ENCODE results near the gene GRPEL1. TPM values are rescaled to one million over a fixed set of nuclear protein-coding genes. Genes with fewer than 3 reads are reported as not detected.
"Not testable (repeated sequence)": the region's sequence is repeated elsewhere in the genome, so short reads cannot be mapped to it uniquely, and the experiment has no call there.

Gene GRPEL1
- total RNA-seq, 1 donor from 2014 or later = 106 TPM

GRCh38 chr4:7083597-7084563 is 16.0 kb upstream of the GRPEL1 start:
- no peak overlapping the region for H3K27ac Mint-ChIP-seq
- H3K9me3 Mint-ChIP-seq = no peaks in the 10 kb centered on the region
- peaks cover 4% of the 10 kb centered on the region for H3K4me1 Mint-ChIP-seq (ENCODE audit: low read depth)
- no peaks in the 10 kb centered on the region for H3K36me3 Mint-ChIP-seq (ENCODE audit: low read depth)
- intact Hi-C loops (cut with micrococcal nuclease) = no loop called here
- no peak for DNase-seq (ENCODE audit: low spot score)
- peaks cover 52% of the 10 kb centered on the region for H3K27me3 Mint-ChIP-seq (ENCODE audit: insufficient read depth)
- peak overlapping the region; percentile 68 for H3K4me3 Mint-ChIP-seq

GRCh38 chr4:7079909-7080308 is 12.0 kb upstream of the GRPEL1 start:
- DNase-seq (ENCODE audit: low spot score); H3K4me3 Mint-ChIP-seq; H3K36me3 Mint-ChIP-seq (ENCODE audit: low read depth); H3K9me3 Mint-ChIP-seq; H3K4me1 Mint-ChIP-seq (ENCODE audit: low read depth); H3K27ac Mint-ChIP-seq: not testable (repeated sequence)
- intact Hi-C loops (cut with micrococcal nuclease) = loop anchor here (10.0 kb wide), 1 partner anchor 505 kb away; the partner anchor contains the start of gene MAN2B2
- H3K27me3 Mint-ChIP-seq (ENCODE audit: insufficient read depth) = peaks cover 40% of the 10 kb centered on the region

DNA sequence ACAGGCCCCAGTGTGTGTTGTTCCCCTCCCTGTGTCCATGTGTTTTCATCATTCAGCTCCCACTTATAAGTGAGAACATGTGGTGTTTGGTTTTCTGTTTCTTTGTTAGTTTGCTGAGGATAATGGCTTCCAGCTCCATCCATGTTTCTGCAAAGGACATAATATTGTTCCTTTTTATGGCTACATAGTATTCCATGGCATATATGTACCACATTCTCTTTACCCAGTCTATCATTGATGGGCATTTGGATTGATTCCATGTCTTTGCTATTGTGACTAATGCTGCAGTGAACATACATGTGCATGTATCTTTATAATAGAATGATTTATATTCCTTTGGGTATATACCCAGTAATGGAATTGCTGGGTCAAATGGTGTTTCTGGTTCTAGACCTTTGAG is 11.6 kb upstream of the GRPEL1 start:
- H3K36me3 Mint-ChIP-seq (ENCODE audit: low read depth); DNase-seq (ENCODE audit: low spot score); H3K9me3 Mint-ChIP-seq; H3K27ac Mint-ChIP-seq; H3K4me3 Mint-ChIP-seq; H3K4me1 Mint-ChIP-seq (ENCODE audit: low read depth): not testable (repeated sequence)
- H3K27me3 Mint-ChIP-seq (ENCODE audit: insufficient read depth) = peaks cover 35% of the 10 kb centered on the region
- intact Hi-C loops (cut with micrococcal nuclease) = loop anchor here (10.0 kb wide), 1 partner anchor 505 kb away; the partner anchor contains the start of gene MAN2B2

GRCh38 chr4:7078025-7078424 is 10.2 kb upstream of the GRPEL1 start:
- DNase-seq (ENCODE audit: low spot score) = no peak
- Mint-ChIP-seq H3K4me3 (no peak overlapping the region), H3K27ac (no peak overlapping the region), H3K9me3 (no peaks in the 10 kb centered on the region), H3K36me3 (ENCODE audit: low read depth) (no peaks in the 10 kb centered on the region), H3K27me3 (ENCODE audit: insufficient read depth) (peaks cover 28% of the 10 kb centered on the region), H3K4me1 (ENCODE audit: low read depth) (no peaks in the 10 kb centered on the region)
- intact Hi-C loops (cut with micrococcal nuclease) = loop anchor here (10.0 kb wide), 1 partner anchor 503 kb away; the partner anchor contains the start of gene MAN2B2

DNA sequence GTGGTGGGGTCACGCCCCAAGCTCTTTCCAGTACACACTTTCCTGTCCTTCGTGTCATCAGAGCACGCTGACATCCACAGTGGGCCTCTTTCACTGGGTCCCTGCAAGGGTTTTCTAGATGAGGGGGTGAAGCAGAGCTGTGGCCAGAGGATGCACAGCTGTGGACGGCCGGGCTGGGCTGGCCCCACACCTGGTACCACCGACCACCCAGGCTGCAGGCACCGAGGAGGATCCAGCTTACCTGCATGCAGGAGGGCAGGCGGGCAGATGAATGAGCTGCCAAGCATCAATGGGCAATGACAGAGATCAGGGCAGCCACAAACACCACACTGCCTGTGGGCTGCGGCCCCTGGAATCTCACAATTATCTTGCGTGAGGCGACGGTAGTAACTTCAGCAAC is 9.5 kb upstream of the GRPEL1 start:
- Mint-ChIP-seq H3K36me3 (ENCODE audit: low read depth) (no peaks in the 10 kb centered on the region), H3K4me1 (ENCODE audit: low read depth) (no peaks in the 10 kb centered on the region), H3K9me3 (no peaks in the 10 kb centered on the region), H3K27me3 (ENCODE audit: insufficient read depth) (peaks cover 27% of the 10 kb centered on the region), H3K4me3 (no peak overlapping the region), H3K27ac (no peak overlapping the region)
- intact Hi-C loops (cut with micrococcal nuclease) = loop anchor here (10.0 kb wide), 1 partner anchor 503 kb away; the partner anchor contains the start of gene MAN2B2
- no peak for DNase-seq (ENCODE audit: low spot score)

DNA sequence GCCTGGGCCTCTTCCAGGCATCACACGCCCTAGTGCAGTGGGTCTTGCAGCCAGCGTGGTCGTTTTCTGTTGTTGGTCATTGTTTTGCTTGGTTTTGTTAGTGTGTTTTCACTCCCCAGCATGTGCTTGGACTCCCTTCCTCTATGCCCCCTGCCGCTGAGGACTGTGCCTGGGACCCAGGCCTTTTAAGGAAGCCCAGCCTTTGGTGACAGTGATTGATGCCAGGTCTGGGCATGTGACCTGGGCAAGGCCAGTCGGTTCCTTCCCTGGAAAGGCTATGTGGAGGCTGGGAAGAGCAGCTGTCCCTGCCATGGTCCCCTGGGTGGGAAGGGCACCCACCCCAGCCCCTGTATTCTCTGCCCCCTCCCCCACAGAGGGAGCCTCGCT is 8.8 kb upstream of the GRPEL1 start:
- Mint-ChIP-seq H3K27me3 (ENCODE audit: insufficient read depth) (peaks cover 30% of the 10 kb centered on the region), H3K36me3 (ENCODE audit: low read depth) (no peaks in the 10 kb centered on the region), H3K27ac (no peak overlapping the region), H3K9me3 (no peaks in the 10 kb centered on the region), H3K4me3 (no peak overlapping the region), H3K4me1 (ENCODE audit: low read depth) (no peaks in the 10 kb centered on the region)
- intact Hi-C loops (cut with micrococcal nuclease) = loop anchor here (10.0 kb wide), 1 partner anchor 502 kb away; the partner anchor contains the start of gene MAN2B2
- DNase-seq (ENCODE audit: low spot score) = no peak

DNA sequence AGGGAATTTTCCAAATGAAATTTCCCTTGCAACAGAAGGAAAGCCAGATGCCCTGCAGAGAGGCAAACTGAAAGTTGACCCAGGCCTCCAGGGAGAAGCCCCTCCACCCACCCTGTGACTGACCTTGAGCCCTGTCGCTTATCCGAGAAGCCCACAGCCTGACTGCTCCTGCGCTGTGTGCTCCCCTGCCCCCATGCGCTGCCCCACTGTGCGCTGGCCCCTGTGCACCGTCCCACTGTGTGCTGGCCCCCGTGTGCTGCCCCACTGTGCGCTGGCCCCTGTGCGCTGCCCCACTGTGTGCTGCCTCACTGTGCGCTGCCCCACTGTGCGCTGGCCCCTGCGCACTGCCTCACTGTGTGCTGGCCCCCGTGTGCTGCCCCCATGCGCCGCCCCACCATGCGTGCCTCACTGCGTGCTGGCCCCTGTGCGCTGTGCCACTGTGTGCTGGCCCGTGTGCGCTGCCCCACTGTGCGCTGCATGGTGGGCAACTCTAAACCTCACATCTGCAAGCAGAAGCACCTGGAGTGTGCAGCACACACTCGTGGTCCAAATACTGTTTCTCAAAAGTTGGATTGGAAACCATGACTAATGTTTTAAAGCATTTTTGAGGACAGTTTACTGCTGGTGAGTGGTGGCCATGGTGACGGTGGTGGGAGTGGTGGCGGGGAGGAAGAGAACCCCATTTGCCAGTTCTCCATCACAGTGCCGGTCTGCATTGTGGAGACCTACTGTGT is 8.3 kb upstream of the GRPEL1 start:
- Mint-ChIP-seq H3K4me1 (ENCODE audit: low read depth) (no peaks in the 10 kb centered on the region), H3K9me3 (no peaks in the 10 kb centered on the region), H3K36me3 (ENCODE audit: low read depth) (no peaks in the 10 kb centered on the region), H3K27ac (no peak overlapping the region), H3K27me3 (ENCODE audit: insufficient read depth) (peaks cover 32% of the 10 kb centered on the region), H3K4me3 (no peak overlapping the region)
- no peak for DNase-seq (ENCODE audit: low spot score)
- intact Hi-C loops (cut with micrococcal nuclease) = loop anchor here (10.0 kb wide), 1 partner anchor 501 kb away; the partner anchor contains the start of gene MAN2B2

- H3K4me3 Mint-ChIP-seq = no peak overlapping the region
- DNase-seq (ENCODE audit: low spot score) = no peak
- intact Hi-C loops (cut with micrococcal nuclease) = loop anchor here (10.0 kb wide), 1 partner anchor 500 kb away; the partner anchor contains the start of gene MAN2B2
- peaks cover 23% of the 10 kb centered on the region for H3K27me3 Mint-ChIP-seq (ENCODE audit: insufficient read depth)
- peaks cover 10% of the 10 kb centered on the region for H3K4me1 Mint-ChIP-seq (ENCODE audit: low read depth)
- no peak overlapping the region for H3K27ac Mint-ChIP-seq
- H3K36me3 Mint-ChIP-seq (ENCODE audit: low read depth) = no peaks in the 10 kb centered on the region
- no peaks in the 10 kb centered on the region for H3K9me3 Mint-ChIP-seq
Measured at GRCh38 chr4:7074426-7074825, 6.6 kb upstream of the GRPEL1 start.

GRCh38 chr4:7073526-7074390 is 5.9 kb upstream of the GRPEL1 start:
- DNase-seq (ENCODE audit: low spot score) = no peak
- H3K4me3 Mint-ChIP-seq = no peak overlapping the region
- intact Hi-C loops (cut with micrococcal nuclease) = loop anchor here (10.0 kb wide), 1 partner anchor 499 kb away; the partner anchor contains the start of gene MAN2B2
- no peak overlapping the region for H3K27ac Mint-ChIP-seq
- H3K4me1 Mint-ChIP-seq (ENCODE audit: low read depth) = peaks cover 13% of the 10 kb centered on the region
- H3K9me3 Mint-ChIP-seq = no peaks in the 10 kb centered on the region
- H3K36me3 Mint-ChIP-seq (ENCODE audit: low read depth) = no peaks in the 10 kb centered on the region
- peaks cover 18% of the 10 kb centered on the region for H3K27me3 Mint-ChIP-seq (ENCODE audit: insufficient read depth)

- Mint-ChIP-seq H3K9me3 (no peaks in the 10 kb centered on the region), H3K27me3 (ENCODE audit: insufficient read depth) (peaks cover 18% of the 10 kb centered on the region), H3K27ac (no peak overlapping the region), H3K4me1 (ENCODE audit: low read depth) (peaks cover 18% of the 10 kb centered on the region), H3K36me3 (ENCODE audit: low read depth) (no peaks in the 10 kb centered on the region), H3K4me3 (no peak overlapping the region)
- no peak for DNase-seq (ENCODE audit: low spot score)
- intact Hi-C loops (cut with micrococcal nuclease) = loop anchor here (10.0 kb wide), 1 partner anchor 498 kb away; the partner anchor contains the start of gene MAN2B2
Measured at GRCh38 chr4:7073059-7073458, 5.2 kb upstream of the GRPEL1 start.

GRCh38 chr4:7070729-7071511 is 3.1 kb upstream of the GRPEL1 start:
- Mint-ChIP-seq H3K9me3 (no peaks in the 10 kb centered on the region), H3K27me3 (ENCODE audit: insufficient read depth) (peaks cover 18% of the 10 kb centered on the region), H3K4me1 (ENCODE audit: low read depth) (peaks cover 30% of the 10 kb centered on the region), H3K27ac (no peak overlapping the region), H3K4me3 (no peak overlapping the region), H3K36me3 (ENCODE audit: low read depth) (peaks cover 14% of the 10 kb centered on the region)
- intact Hi-C loops (cut with micrococcal nuclease) = loop anchor here (1.0 to 10.0 kb wide), 4 partner anchors 97 to 496 kb away; partner anchors contain the start of genes BLOC1S4 and MAN2B2
- DNase-seq (ENCODE audit: low spot score) = peak; percentile 75
